ENCODE measurements around the gene C11orf97. TPM values are rescaled to one million over a fixed set of nuclear protein-coding genes. Genes with fewer than 3 reads are reported as not detected.

Gene C11orf97
- total and polyA plus RNA-seq, 2 of the 8 experiments (the other 6 are each of a cell fraction or from before 2014, with no cell fraction given), result not detected

- Histone ChIP-seq H2BK12ac (ENCODE audit: low read depth, low read length) (no peak overlapping the region), H3K27me3 (replicated peaks in 1 of 4; ENCODE audit: control insufficient read depth in 3 of 4, extremely low read depth in 1 of 4, insufficient read depth in 3 of 4, low read length in 3 of 4) (no peaks in the 10 kb centered on the region), H4K91ac (replicated peaks; ENCODE audit: insufficient read length, low read length) (no peak overlapping the region), H2BK15ac (ENCODE audit: low read length) (no peak overlapping the region), H4K5ac (ENCODE audit: insufficient read length, low read depth, low read length) (no peak overlapping the region), H3K36me3 (ENCODE audit: control insufficient read depth in 2 of 4, insufficient read depth in 4 of 4, low read length in 3 of 4) (peaks cover 2 to 31% (median 5%) of the 10 kb centered on the region in 4 experiments; a peak in 6 of 8 replicates), H3K56ac (replicated peaks; ENCODE audit: insufficient read length, low read depth, low read length) (no peak overlapping the region), H2BK120ac (replicated peaks; ENCODE audit: low read depth, low read length) (no peak overlapping the region), H3K9ac (replicated peaks in 1 of 4; ENCODE audit: extremely low read depth in 1 of 4, low read depth in 3 of 4, low read length in 3 of 4) (no peak overlapping the region), H3K14ac (ENCODE audit: insufficient read length) (no peak overlapping the region), H3K79me1 (ENCODE audit: low read depth, low read length) (no peaks in the 10 kb centered on the region), H3K79me2 (ENCODE audit: control insufficient read depth in 1 of 2, insufficient read depth in 2 of 2, low read length in 2 of 2) (0 out of 4 replicates have a peak, but pooled peaks cover 0 to under 1% of the 10 kb centered on the region in 2 experiments), H3K4ac (replicated peaks; ENCODE audit: insufficient read length, low read depth, low read length) (no peak overlapping the region), H2BK5ac (ENCODE audit: low read depth, low read length) (no peak overlapping the region), H3K4me1 (replicated peaks in 1 of 4; ENCODE audit: control insufficient read depth in 3 of 4, insufficient read depth in 4 of 4, low read length in 3 of 4) (no peaks in the 10 kb centered on the region), H3K4me3 (ENCODE audit: extremely low read depth in 1 of 4, insufficient read depth in 2 of 4, low read depth in 3 of 4, low read length in 4 of 4) (no peak overlapping the region), H3K18ac (ENCODE audit: extremely low read depth, low read length) (no peak overlapping the region), H3K9me3 (ENCODE audit: insufficient read depth in 2 of 2, low read depth in 1 of 2, low read length in 1 of 2) (no peaks in the 10 kb centered on the region), H2BK20ac (ENCODE audit: low read length) (no peak overlapping the region), H2AK5ac (ENCODE audit: low read depth, low read length) (no peak overlapping the region), H4K20me1 (replicated peaks in 1 of 2; ENCODE audit: control insufficient read depth in 1 of 2, insufficient read depth in 2 of 2, low read length in 2 of 2) (no peaks in the 10 kb centered on the region), H3K23me2 (ENCODE audit: low read depth, low read length) (no peaks in the 10 kb centered on the region), H3K27ac (ENCODE audit: low read depth, low read length) (no peak overlapping the region), H3K4me2 (ENCODE audit: insufficient read depth in 1 of 2, low read depth in 2 of 2, low read length in 2 of 2) (no peak overlapping the region), H3K23ac (ENCODE audit: insufficient read length) (no peak overlapping the region), H2AFZ (ENCODE audit: low read length) (no peak overlapping the region), H4K8ac (ENCODE audit: extremely low read depth, insufficient read depth, low read length) (no peak overlapping the region)
- DNase-seq (ENCODE audit: low read depth in 1 of 2, low spot score in 2 of 2) (no peak), FAIRE-seq (no peak)
- no peak for TF ChIP-seq TEAD4 (IDR thresholded peaks at IDR 0.05; ENCODE audit: low read depth, low read length)
- no peak for TF ChIP-seq YY1 (IDR thresholded peaks at IDR 0.05; ENCODE audit: low read depth, low read length)
- no peak for TF ChIP-seq SIX5 (IDR thresholded peaks at IDR 0.05; ENCODE audit: low read depth, low read length)
- no peak for TF ChIP-seq POLR2AphosphoS5 (IDR thresholded peaks at IDR 0.05; ENCODE audit: low read depth, low read length)
- TF ChIP-seq ASH2L (IDR thresholded peaks at IDR 0.05; ENCODE audit: low read length), result no peak
- no peak for TF ChIP-seq SP1 (IDR thresholded peaks at IDR 0.05; ENCODE audit: low read depth, low read length)
- no peak for TF ChIP-seq TAF7 (optimal IDR thresholded peaks at IDR 0.05; ENCODE audit: borderline replicate concordance, low read depth, low read length)
- TF ChIP-seq HDAC6 (IDR thresholded peaks at IDR 0.05; ENCODE audit: low read depth, low read length), result no peak
- TF ChIP-seq SP2 (IDR thresholded peaks at IDR 0.05; ENCODE audit: low read length), result no peak
- TF ChIP-seq ATF3 (IDR thresholded peaks at IDR 0.05; ENCODE audit: insufficient read depth, low read depth, low read length), result no peak
- no peak for TF ChIP-seq FOSL1 (IDR thresholded peaks at IDR 0.05; ENCODE audit: insufficient read depth, low read depth, low read length)
- TF ChIP-seq SUZ12 (IDR thresholded peaks at IDR 0.05; ENCODE audit: low read length), result no peak
- ChIA-PET POLR2A (ENCODE audit: partially characterized antibody) (no interaction called here), CTCF (ENCODE audit: partially characterized antibody) (interaction anchor here (1.2 kb wide), 1 partner anchor 67 kb away, joined by 3 read pairs; no protein-coding TSS in a partner anchor)
- 89% methylated on average over 2 of the region's 2 CpGs; no CpG with 5 or more reads in 1 of the 2 experiments for WGBS, 2 experiments (ENCODE audit: extremely low coverage in 1 of 2, insufficient coverage in 1 of 2, insufficient read length in 1 of 2, insufficient replicate concordance in 2 of 2, low coverage in 1 of 2, low lambda C conversion rate in 2 of 2, missing lambda C conversion rate in 1 of 2)
These were observed 12.1 kb upstream of the C11orf97 start for GRCh38 chr11:94500181-94500580.

Measured in H1 (cell line).